DMS79 treated with DMSO at 0.1 percent for 48 hours (cell line): Measurements from ENCODE around the gene SPEG.

Experiments used
- DNase-seq: peaks from one replicate; lab custom pipeline; 2025; lab: John Stamatoyannopoulos, UW

The SPEG gene

DNA sequence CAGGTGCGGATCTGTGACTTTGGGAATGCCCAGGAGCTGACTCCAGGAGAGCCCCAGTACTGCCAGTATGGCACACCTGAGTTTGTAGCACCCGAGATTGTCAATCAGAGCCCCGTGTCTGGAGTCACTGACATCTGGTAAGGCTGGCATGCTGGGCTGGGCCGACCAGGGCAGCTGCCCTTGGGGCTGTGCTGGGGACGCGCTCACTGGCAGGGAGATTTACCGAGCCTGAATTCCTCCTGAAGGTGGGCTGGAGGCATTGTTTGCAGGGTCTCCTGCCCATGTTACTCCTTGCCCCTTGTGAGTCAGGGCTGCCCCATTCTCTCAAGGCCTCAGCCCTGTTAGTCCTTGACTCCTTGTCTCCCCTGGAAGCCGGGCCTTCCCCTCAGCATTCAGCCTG, 45.4 kb downstream of the SPEG start:
- DNase-seq: no peak

GRCh38 chr2:219482674-219483405, 48.2 kb downstream of the SPEG start:
- no peak for DNase-seq

DNA sequence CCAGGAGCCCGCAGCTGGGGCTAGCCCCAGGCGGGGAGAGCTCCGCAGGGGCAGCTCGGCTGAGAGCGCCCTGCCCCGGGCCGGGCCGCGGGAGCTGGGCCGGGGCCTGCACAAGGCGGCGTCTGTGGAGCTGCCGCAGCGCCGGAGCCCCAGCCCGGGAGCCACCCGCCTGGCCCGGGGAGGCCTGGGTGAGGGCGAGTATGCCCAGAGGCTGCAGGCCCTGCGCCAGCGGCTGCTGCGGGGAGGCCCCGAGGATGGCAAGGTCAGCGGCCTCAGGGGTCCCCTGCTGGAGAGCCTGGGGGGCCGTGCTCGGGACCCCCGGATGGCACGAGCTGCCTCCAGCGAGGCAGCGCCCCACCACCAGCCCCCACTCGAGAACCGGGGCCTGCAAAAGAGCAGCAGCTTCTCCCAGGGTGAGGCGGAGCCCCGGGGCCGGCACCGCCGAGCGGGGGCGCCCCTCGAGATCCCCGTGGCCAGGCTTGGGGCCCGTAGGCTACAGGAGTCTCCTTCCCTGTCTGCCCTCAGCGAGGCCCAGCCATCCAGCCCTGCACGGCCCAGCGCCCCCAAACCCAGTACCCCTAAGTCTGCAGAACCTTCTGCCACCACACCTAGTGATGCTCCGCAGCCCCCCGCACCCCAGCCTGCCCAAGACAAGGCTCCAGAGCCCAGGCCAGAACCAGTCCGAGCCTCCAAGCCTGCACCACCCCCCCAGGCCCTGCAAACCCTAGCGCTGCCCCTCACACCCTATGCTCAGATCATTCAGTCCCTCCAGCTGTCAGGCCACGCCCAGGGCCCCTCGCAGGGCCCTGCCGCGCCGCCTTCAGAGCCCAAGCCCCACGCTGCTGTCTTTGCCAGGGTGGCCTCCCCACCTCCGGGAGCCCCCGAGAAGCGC, 49.1 kb downstream of the SPEG start:
- no peak for DNase-seq

GRCh38 chr2:219484343-219485200, 49.9 kb downstream of the SPEG start:
- peak; percentile 45 for DNase-seq

- no peak for DNase-seq
These were observed 50.5 kb downstream of the SPEG start for GRCh38 chr2:219485201-219485580.

- no peak for DNase-seq
These were observed 51.8 kb downstream of the SPEG start for GRCh38 chr2:219486380-219486959.

DNA sequence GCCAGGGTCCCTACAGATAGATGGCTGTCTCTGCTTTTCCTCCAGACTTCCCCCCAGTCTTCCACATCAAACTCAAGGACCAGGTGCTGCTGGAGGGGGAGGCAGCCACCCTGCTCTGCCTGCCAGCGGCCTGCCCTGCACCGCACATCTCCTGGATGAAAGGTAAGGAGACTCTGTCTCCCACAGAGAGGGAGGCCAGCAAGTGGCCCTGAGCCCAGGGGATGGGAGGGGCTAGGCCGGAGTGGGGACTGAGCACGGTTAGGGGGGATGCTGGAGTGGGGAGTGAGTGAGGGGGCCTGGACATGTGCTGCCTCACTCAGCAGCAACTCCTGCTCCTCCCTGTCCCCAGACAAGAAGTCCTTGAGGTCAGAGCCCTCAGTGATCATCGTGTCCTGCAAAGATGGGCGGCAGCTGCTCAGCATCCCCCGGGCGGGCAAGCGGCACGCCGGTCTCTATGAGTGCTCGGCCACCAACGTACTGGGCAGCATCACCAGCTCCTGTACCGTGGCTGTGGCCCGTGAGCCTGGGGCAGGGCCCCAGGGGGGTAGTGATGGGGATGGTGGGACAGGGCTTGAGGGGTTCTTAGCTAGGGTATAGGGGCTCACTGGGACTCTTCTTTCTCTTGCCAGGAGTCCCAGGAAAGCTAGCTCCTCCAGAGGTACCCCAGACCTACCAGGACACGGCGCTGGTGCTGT, 53.7 kb downstream of the SPEG start:
- DNase-seq: no peak

GRCh38 chr2:219488844-219489194, 54.2 kb downstream of the SPEG start:
- no peak for DNase-seq

DNA sequence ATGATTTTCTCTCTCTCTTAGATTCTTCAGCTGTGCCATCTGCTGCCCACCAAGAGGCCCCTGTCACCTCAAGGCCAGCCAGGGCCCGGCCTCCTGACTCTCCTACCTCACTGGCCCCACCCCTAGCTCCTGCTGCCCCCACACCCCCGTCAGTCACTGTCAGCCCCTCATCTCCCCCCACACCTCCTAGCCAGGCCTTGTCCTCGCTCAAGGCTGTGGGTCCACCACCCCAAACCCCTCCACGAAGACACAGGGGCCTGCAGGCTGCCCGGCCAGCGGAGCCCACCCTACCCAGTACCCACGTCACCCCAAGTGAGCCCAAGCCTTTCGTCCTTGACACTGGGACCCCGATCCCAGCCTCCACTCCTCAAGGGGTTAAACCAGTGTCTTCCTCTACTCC, 54.7 kb downstream of the SPEG start:
- DNase-seq: no peak

GRCh38 chr2:219490186-219490585, 55.5 kb downstream of the SPEG start:
- DNase-seq: no peak

GRCh38 chr2:219490600-219491130, 56.0 kb downstream of the SPEG start:
- no peak for DNase-seq

DNA sequence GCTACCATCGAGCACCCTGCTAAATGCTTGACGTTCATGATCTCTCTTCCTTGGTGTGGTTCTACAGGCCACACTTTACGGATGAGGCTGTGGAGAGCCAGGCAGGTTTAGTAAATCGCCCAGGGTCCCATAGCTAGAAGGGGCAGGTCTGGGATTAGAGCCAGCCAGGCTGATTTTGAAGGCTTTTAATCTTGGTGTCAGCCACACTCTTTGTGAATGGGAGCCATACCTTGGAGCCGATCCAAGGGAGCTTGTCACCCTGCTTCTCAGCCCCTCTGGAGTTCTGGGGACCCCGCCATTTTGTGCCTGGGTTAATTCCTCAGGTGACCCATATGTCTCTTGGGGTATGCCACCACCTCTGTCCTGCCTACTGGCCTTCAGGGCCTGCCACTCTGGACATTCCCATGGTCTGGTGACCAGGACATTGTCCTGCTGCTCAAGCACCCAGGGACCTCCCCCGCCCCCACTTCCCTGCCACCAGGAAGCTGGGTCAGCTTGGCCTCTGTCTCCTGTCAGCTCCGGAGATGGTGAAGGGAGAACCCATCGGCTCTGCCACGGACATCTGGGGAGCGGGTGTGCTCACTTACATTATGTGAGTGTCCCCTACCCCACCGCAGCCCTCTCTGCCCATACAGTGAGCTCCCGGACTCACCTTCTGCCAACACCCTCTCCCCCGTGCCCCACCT, 56.8 kb downstream of the SPEG start:
- no peak for DNase-seq

DNA sequence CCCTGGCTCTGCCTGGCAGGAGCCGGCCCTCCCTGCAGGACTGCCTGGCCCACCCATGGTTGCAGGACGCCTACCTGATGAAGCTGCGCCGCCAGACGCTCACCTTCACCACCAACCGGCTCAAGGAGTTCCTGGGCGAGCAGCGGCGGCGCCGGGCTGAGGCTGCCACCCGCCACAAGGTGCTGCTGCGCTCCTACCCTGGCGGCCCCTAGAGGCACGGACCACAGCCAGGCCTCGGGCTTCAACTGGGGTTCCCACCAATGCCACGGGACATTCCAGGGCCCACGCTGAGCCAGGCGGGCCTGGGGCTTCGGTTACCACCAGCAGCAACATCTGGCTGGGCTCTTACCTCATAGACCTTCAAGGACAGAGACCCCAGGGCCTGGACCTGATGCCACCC, 57.9 kb downstream of the SPEG start:
- no peak for DNase-seq

DNA sequence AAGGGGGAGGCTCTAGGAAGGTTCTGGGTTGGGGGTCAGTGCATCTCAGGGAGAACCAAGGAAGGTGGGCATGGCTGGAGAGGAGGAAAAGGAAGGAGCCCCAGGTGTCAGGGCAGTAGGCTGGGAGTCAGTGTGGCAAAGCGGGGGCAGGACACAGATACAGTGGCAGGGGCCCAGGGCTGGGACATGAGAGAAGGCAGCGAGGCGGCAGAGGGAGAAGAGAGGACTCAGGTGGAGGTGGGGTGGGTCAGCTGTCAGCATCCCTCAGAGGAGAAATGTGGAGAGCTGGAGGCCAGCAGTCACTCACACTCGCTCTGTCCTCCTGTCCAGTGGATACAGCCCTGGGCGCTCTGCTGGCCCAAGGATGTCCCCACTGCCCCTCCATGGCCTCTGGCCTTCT, 58.4 kb downstream of the SPEG start:
- DNase-seq: no peak

DNA sequence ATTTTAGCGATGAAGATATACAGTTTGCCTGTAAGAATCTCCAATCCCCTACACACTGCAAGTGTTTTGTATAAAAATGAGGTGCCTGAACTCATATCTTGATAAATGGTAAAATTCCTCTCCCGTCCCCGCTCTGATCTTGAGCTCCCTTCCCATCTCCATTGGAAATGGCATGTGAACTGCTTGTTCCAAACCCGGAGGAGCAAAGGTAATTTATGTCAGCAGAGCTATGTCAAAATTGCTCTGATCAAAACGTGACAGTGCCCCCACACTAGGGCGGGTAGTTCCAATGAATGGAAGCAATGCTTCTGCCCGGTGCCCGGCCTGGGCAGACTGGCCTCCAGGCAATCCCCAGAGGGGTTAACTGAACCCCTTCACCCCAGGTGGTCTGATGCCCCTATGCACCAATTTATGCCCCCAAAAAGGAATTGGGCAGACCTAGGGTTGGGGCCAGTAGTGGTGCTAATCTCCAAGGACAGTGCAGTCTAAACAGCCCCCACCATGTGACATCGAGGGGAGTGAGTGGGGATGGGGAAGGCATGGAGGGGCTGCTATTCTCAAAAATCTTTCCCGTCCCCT, 60.4 kb downstream of the SPEG start:
- no peak for DNase-seq

DNA sequence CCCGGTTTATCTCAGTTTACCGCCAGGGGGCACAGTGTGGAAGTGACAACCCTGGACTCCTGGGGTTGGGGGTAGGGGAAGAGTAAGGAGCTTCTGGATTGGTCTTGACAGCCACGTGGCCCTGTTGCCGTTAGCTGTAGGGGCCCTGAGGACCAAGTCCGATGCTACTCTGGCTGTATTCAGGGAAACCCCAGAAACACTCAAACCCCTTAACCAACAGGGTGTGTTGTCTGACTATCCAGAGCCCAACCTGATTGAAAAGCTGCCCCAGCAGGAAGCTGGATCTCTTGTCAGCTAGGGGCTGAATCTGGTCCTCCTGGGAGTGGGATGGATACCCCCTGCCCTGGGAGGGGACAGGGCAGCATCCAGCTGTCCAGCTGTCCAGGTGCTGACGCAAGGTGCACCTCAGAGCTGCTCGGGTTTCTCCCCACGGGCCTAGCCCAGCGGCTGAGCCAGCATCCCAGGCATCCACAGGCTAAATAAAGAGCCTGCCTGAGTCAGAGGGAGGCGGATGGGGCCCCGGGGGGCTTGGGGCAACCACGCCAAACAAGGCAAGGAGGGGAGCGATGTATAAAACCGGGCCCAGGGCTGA, 61.0 kb downstream of the SPEG start:
- peak; percentile 9 for DNase-seq

- DNase-seq: peak; percentile 38
These were observed 61.7 kb downstream of the SPEG start for GRCh38 chr2:219496247-219496824.

DNA sequence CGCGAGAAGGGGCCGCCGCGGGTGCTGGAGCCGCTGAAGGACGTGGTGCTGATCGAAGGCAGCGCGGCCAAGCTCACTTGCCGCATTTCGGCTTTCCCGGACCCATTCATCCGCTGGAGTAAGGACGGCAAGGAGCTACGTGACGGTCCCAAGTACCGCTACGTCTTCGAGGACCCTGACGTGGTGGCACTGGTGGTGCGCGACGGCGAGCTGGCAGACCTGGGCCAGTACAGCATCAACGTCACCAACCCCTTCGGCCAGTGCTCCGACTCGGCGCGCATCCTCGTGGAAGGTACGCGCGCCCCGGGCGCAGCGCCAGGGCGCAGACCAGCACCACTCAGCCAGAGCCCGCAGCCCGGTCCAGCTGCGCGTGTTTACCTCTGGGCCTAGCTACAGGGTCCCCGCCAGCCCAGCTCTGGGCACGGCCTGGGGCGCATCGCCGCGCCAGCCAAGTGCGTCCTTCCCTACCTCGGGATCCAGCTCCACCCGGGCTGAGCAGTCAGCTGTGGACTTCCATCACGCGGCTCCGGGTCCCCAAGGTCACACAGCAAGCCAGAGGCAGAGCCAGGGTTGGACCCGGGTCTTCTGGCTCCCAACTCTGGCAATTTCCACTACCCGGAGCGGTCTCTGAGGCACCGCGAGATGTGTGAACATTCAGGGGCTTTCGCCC, 62.3 kb downstream of the SPEG start:
- peak; percentile 38 for DNase-seq
